GM23248 (cell line): ENCODE measurements around the gene FHOD1.

Experiments
- EZH2 ChIP-seq: fragments of 200-600 bp; sonication (generic); IDR thresholded peaks from 2 replicates; pipeline ENCODE4 v1.6.1; 2018; ENCODE audit warnings: antibody characterized with exemption, mild to moderate bottlenecking; ENCODE audit not compliant: insufficient read depth, poor library complexity, severe bottlenecking
- EZH2phosphoT487 ChIP-seq: fragments of 200-600 bp; sonication (generic); IDR thresholded peaks from 2 replicates; pipeline ENCODE4 v1.6.1; 2018; ENCODE audit warnings: antibody characterized with exemption, moderate library complexity, mild to moderate bottlenecking, low read depth; ENCODE audit not compliant: insufficient read depth

DNA sequence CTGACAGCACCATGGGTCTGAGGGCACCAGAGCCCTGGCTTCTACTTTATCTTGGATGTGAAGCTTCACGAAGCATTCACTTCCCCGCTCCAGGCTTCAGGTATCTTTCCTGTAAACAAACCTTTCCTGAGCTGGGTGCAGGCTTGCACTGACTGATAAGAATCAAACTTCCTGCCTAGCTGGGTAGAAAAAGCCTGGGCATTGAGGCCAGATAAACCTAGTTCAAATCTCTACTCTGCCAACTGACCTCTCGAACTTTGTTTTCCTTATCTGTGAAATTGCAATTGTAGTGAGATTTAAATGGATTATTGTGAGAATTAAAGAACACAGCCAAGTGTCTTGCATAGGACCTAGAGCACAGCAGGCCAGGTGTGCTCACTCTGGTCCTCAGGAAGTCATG lies 23.3 kb downstream of the FHOD1 start:
- no peak for TF ChIP-seq EZH2
- no peak for TF ChIP-seq EZH2phosphoT487
